Brain microvascular endothelial cell (primary cell): Measurements from ENCODE around the gene HPGDS.
A peak's percentile ranks its signal among the peaks of the same experiment; 100 is the strongest.
"Not testable (repeated sequence)": the region's sequence is repeated elsewhere in the genome, so short reads cannot be mapped to it uniquely, and the experiment has no call there.

ENCODE experiments used
- DNase-seq: peaks from one replicate; pipeline ENCODE4 v3.0.0-alpha.2; 2020
- H3K27ac ChIP-seq: fragments of 250-450 bp; sonication (Bioruptor Pico); 2 replicates; pipeline ENCODE4 v1.5.1; 2020; ENCODE audit warnings: mild to moderate bottlenecking, moderate library complexity
- H3K27me3 ChIP-seq: fragments of 250-450 bp; sonication (Bioruptor Pico); replicated peaks from 2 replicates; pipeline ENCODE4 v1.5.1; 2020; ENCODE audit warnings: mild to moderate bottlenecking
- H3K36me3 ChIP-seq: fragments of 250-450 bp; sonication (Bioruptor Pico); replicated peaks from 2 replicates; pipeline ENCODE4 v1.5.1; 2020; ENCODE audit warnings: mild to moderate bottlenecking
- H3K4me3 ChIP-seq: 2 replicates; pipeline ENCODE4 v1.5.1; 2011; ENCODE audit warnings: low read depth, mild to moderate bottlenecking, control low read depth, low read length, moderate library complexity
- CTCF ChIP-seq: IDR thresholded peaks from 2 replicates; pipeline ENCODE4 v1.5.1; 2011; ENCODE audit warnings: low read depth, mild to moderate bottlenecking, moderate library complexity, low read length, control low read depth, inconsistent platforms; ENCODE audit errors: missing control alignments
- in situ Hi-C: cut with HindIII; loops from 2 replicates; pipeline ENCODE4 v1.10.0; 2017; ENCODE audit warnings: low sequenced_read_pairs, low pct_ligation_motif_present

Gene HPGDS

DNA sequence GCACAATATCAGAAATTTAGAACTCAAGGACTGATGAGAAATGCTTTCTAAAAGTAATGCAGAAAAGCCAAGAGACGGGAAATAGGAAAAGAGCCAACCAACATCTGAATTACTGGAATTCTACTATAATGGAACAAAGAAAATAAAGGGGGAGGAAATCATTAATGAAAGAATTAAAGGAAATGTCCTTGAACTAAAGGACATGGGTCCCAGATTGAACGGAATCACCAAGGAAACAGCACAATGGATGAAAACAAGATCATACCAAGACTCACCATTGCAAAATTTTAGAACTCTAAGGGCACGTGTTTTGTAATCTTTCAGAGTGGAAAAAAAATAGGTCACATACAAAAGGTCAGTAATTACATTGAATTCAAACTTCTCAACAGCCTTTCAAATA, 35.9 kb downstream of the HPGDS start:
- no peak for TF ChIP-seq CTCF
- no peak for DNase-seq
- Histone ChIP-seq H3K27ac (no peak overlapping the region), H3K4me3 (no peak overlapping the region), H3K36me3 (no peaks in the 10 kb centered on the region), H3K27me3 (no peaks in the 10 kb centered on the region)
- in situ Hi-C loops, result no loop called here

GRCh38 chr4:94305466-94306225, 37.0 kb downstream of the HPGDS start:
- no peaks in the 10 kb centered on the region for H3K27me3 ChIP-seq
- H3K27ac ChIP-seq, result no peak overlapping the region
- in situ Hi-C loops, result no loop called here
- H3K36me3 ChIP-seq, result no peaks in the 10 kb centered on the region
- DNase-seq, result no peak
- H3K4me3 ChIP-seq, result no peak overlapping the region
- no peak for TF ChIP-seq CTCF

GRCh38 chr4:94304365-94304971, 38.2 kb downstream of the HPGDS start:
- Histone ChIP-seq H3K27ac (no peak overlapping the region), H3K36me3 (no peaks in the 10 kb centered on the region), H3K4me3 (no peak overlapping the region), H3K27me3 (no peaks in the 10 kb centered on the region)
- peak; percentile 62 for TF ChIP-seq CTCF
- peak; percentile 47 for DNase-seq
- in situ Hi-C loops, result no loop called here

GRCh38 chr4:94302191-94302590, 40.4 kb downstream of the HPGDS start:
- Histone ChIP-seq H3K36me3 (no peaks in the 10 kb centered on the region), H3K27me3 (no peaks in the 10 kb centered on the region), H3K4me3 (no peak overlapping the region), H3K27ac (no peak overlapping the region)
- no peak for DNase-seq
- no peak for TF ChIP-seq CTCF
- in situ Hi-C loops, result no loop called here

DNA sequence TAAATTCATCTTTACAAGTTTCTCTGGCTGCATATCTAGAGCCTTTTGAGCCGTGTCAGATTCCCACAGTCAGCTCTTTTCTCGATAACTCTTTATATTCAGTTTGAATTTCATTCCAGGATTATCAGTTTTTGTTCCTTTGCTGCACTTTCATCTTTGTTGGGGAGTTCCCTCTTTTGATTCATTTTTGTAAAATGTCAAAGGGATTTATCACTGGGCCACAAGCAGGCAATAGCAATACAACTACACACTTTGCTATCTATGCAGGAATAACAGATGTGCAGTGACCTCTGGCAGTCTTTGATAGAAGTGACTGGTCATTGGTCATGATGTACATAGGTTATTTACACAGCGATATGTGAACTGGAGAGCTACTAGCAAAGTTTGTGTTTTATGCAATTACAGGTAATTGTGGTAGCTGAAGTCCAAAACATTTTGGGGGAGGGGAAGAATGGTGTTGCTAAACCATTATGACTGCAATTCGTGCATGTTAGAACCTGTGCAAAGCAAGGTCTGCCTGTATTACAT, 43.8 kb downstream of the HPGDS start:
- no peak overlapping the region for H3K4me3 ChIP-seq
- no peaks in the 10 kb centered on the region for H3K27me3 ChIP-seq
- no peak overlapping the region for H3K27ac ChIP-seq
- in situ Hi-C loops, result no loop called here
- no peaks in the 10 kb centered on the region for H3K36me3 ChIP-seq
- no peak for DNase-seq
- TF ChIP-seq CTCF, result no peak

GRCh38 chr4:94295473-94295872, 47.2 kb downstream of the HPGDS start:
- in situ Hi-C loops, H3K27ac ChIP-seq, H3K27me3 ChIP-seq, H3K4me3 ChIP-seq, DNase-seq, H3K36me3 ChIP-seq: not testable (repeated sequence)

DNA sequence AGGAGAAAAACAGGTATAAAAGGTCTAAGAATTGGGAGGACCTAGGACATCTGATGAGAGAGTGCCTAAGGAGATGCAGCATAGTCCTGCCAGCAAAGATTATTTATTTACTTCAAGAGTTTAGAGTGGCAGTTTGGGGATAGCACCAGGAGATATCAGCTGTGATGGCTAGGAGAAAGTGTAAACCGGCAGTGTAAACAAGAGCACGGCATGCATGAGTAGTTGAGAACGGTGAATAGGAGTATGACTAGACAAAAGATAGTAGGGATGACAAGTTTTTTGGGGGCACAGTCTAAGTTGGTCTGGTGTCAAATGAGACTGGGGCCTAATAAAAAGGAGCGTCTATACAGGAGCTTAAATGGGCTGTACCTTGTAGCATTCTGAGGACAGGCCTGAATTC, 48.7 kb downstream of the HPGDS start:
- H3K27ac ChIP-seq, H3K4me3 ChIP-seq, H3K36me3 ChIP-seq, H3K27me3 ChIP-seq, in situ Hi-C loops, DNase-seq: not testable (repeated sequence)
